ENCODE results near the gene MOV10L1. TPM values are rescaled to one million over a fixed set of nuclear protein-coding genes. Genes with fewer than 3 reads are reported as not detected.

MOV10L1 gene
- total and polyA plus RNA-seq, 2 experiments from 2014 or later = 0.73 to 1.8 TPM

- Histone ChIP-seq H3K36me3 (ENCODE audit: insufficient read depth) (no peaks in the 10 kb centered on the region), H3K27ac (ENCODE audit: low read depth) (no peak overlapping the region), H3K4me3 (peak overlapping the region; percentile 69), H2AFZ (0 out of 2 replicates have a peak overlapping the region, but pooled peaks have one; percentile 59), H3F3A (replicated peaks; ENCODE audit: low read depth) (no peaks in the 10 kb centered on the region), H3K4me1 (ENCODE audit: insufficient read depth) (0 out of 2 replicates have a peak, but pooled peaks cover 7% of the 10 kb centered on the region), H3K9me2 (ENCODE audit: insufficient read depth) (no peaks in the 10 kb centered on the region), H4K20me1 (replicated peaks; ENCODE audit: insufficient read depth) (no peaks in the 10 kb centered on the region), H3K79me2 (replicated peaks; ENCODE audit: insufficient read depth) (no peaks in the 10 kb centered on the region), H3K4me2 (peak overlapping the region; percentile 86), H3K27me3 (ENCODE audit: insufficient read depth) (peaks cover 24% of the 10 kb centered on the region)
- TF ChIP-seq, protein P1, sequence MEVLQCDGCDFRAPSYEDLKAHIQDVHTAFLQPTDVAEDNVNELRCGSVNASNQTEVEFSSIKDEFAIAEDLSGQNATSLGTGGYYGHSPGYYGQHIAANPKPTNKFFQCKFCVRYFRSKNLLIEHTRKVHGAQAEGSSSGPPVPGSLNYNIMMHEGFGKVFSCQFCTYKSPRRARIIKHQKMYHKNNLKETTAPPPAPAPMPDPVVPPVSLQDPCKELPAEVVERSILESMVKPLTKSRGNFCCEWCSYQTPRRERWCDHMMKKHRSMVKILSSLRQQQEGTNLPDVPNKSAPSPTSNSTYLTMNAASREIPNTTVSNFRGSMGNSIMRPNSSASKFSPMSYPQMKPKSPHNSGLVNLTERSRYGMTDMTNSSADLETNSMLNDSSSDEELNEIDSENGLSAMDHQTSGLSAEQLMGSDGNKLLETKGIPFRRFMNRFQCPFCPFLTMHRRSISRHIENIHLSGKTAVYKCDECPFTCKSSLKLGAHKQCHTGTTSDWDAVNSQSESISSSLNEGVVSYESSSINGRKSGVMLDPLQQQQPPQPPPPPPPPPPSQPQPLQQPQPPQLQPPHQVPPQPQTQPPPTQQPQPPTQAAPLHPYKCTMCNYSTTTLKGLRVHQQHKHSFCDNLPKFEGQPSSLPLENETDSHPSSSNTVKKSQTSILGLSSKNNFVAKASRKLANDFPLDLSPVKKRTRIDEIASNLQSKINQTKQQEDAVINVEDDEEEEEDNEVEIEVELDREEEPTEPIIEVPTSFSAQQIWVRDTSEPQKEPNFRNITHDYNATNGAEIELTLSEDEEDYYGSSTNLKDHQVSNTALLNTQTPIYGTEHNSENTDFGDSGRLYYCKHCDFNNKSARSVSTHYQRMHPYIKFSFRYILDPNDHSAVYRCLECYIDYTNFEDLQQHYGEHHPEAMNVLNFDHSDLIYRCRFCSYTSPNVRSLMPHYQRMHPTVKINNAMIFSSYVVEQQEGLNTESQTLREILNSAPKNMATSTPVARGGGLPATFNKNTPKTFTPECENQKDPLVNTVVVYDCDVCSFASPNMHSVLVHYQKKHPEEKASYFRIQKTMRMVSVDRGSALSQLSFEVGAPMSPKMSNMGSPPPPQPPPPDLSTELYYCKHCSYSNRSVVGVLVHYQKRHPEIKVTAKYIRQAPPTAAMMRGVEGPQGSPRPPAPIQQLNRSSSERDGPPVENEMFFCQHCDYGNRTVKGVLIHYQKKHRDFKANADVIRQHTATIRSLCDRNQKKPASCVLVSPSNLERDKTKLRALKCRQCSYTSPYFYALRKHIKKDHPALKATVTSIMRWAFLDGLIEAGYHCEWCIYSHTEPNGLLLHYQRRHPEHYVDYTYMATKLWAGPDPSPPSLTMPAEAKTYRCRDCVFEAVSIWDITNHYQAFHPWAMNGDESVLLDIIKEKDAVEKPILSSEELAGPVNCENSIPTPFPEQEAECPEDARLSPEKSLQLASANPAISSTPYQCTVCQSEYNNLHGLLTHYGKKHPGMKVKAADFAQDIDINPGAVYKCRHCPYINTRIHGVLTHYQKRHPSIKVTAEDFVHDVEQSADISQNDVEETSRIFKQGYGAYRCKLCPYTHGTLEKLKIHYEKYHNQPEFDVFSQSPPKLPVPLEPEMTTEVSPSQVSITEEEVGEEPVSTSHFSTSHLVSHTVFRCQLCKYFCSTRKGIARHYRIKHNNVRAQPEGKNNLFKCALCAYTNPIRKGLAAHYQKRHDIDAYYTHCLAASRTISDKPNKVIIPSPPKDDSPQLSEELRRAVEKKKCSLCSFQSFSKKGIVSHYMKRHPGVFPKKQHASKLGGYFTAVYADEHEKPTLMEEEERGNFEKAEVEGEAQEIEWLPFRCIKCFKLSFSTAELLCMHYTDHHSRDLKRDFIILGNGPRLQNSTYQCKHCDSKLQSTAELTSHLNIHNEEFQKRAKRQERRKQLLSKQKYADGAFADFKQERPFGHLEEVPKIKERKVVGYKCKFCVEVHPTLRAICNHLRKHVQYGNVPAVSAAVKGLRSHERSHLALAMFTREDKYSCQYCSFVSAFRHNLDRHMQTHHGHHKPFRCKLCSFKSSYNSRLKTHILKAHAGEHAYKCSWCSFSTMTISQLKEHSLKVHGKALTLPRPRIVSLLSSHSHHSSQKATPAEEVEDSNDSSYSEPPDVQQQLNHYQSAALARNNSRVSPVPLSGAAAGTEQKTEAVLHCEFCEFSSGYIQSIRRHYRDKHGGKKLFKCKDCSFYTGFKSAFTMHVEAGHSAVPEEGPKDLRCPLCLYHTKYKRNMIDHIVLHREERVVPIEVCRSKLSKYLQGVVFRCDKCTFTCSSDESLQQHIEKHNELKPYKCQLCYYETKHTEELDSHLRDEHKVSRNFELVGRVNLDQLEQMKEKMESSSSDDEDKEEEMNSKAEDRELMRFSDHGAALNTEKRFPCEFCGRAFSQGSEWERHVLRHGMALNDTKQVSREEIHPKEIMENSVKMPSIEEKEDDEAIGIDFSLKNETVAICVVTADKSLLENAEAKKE (CRISPR knock-in tag; IDR thresholded peaks at IDR 0.05) = no peak
- TF ChIP-seq CTCF (conservative IDR thresholded peaks at IDR 0.05; ENCODE audit: low read depth in 2 of 2) (no peak), EZH2phosphoT487 (IDR thresholded peaks at IDR 0.05; ENCODE audit: unreplicated experiment) (no peak), CREB1 (CRISPR knock-in tag; IDR thresholded peaks at IDR 0.05; ENCODE audit: low read depth) (no peak)
- TF ChIP-seq, protein P2, sequence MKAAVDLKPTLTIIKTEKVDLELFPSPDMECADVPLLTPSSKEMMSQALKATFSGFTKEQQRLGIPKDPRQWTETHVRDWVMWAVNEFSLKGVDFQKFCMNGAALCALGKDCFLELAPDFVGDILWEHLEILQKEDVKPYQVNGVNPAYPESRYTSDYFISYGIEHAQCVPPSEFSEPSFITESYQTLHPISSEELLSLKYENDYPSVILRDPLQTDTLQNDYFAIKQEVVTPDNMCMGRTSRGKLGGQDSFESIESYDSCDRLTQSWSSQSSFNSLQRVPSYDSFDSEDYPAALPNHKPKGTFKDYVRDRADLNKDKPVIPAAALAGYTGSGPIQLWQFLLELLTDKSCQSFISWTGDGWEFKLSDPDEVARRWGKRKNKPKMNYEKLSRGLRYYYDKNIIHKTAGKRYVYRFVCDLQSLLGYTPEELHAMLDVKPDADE (IDR thresholded peaks at IDR 0.05) = no peak
- Mint-ChIP-seq H3K4me1 (peaks cover 3% of the 10 kb centered on the region; the same call in 2 of the 3 replicates), H3K9me3 (no peaks in the 10 kb centered on the region), H3K36me3 (ENCODE audit: low read depth) (no peaks in the 10 kb centered on the region), H3K27me3 (ENCODE audit: insufficient read depth, low read depth, poor library complexity) (peaks cover 25% of the 10 kb centered on the region), H3K27ac (no peak overlapping the region), H3K4me3 (peak overlapping the region; percentile 83)
- ATAC-seq (peak; percentile 19), DNase-seq (ENCODE audit: low spot score) (peak; percentile 18)
These were observed 81.6 kb downstream of the MOV10L1 start for GRCh38 chr22:50171319-50171964.

All from GM23338 (cell line).